Stimulated activated CD8-positive, alpha-beta memory T cell treated with anti-CD3 and anti-CD28 coated beads, Interleukin-15, amount 100 ng/mL, for 4 hours (primary cell): ENCODE results near the gene BIVM.
A peak's percentile ranks its signal among the peaks of the same experiment; 100 is the strongest.
"Not testable (repeated sequence)": the region's sequence is repeated elsewhere in the genome, so short reads cannot be mapped to it uniquely, and the experiment has no call there.

Experiments
- DNase-seq, 2 donors: peaks; one replicate each; pipeline ENCODE4 v3.0.0-alpha.2; 2020; ENCODE audit warnings: low read depth in 2 of 2

The BIVM gene, protein sequence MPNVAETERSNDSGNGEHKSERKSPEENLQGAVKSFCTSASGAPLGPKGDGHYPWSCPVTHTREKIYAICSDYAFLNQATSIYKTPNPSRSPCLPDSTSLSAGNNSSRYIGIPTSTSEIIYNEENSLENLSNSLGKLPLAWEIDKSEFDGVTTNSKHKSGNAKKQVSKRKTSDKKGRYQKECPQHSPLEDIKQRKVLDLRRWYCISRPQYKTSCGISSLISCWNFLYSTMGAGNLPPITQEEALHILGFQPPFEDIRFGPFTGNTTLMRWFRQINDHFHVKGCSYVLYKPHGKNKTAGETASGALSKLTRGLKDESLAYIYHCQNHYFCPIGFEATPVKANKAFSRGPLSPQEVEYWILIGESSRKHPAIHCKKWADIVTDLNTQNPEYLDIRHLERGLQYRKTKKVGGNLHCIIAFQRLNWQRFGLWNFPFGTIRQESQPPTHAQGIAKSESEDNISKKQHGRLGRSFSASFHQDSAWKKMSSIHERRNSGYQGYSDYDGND

DNA sequence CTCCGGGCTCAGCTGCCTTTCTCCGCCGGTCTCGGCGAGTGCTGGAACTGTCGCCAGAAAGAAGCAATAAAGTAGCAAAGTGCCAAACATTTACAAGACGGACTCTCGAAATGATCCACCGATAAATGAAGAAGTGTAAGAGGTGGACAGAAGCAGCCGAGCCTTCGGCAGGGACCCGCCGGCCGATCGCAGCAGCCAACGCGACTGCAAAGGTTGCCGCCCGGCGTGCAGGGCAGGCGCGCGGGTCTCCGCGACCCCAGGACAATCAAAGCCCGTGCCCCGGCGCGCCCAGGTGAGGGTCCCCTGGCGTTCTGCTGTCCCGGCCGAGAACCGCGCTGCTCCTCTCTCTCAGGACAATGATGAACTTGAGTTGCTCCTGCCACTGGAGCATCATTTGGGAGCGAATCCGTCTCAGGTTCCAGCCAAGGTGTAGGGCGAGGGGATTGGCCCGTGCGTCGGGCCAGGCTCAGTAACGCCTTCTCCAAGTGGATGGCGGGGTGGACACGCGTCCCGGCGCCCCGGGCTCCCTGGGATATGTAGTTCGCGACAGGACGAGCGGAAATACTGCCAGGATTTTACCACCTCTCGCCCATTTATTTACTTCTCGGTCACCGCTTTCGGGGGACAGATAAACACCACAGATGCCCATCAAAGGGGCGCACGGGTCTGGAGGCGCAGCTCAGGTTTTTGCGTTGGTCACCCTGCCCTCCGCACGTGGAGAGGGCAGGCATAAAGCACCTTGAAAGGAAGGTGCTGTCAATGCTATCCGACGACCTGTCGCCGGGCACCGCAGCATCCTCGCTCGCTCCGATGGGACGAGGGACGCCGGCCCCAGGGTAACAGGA, at the start of gene BIVM, which contains the start of gene POGLUT2:
TSS of gene BIVM (plus strand) at position 539 of the 845 bp plus-strand sequence. CDS start 8,149 bp downstream, outside the sequence.
TSS of gene POGLUT2 (minus strand) at position 396 of the 845 bp plus-strand sequence. CDS start at position 90, 306 bp downstream.
- DNase-seq, result peak in 1 of 2 donors; percentile 39

GRCh38 chr13:102751886-102752285, 47.0 kb upstream of the BIVM start:
- no peak for DNase-seq

- DNase-seq, result no peak
Measured at GRCh38 chr13:102757006-102757405, 41.9 kb upstream of the BIVM start.

DNA sequence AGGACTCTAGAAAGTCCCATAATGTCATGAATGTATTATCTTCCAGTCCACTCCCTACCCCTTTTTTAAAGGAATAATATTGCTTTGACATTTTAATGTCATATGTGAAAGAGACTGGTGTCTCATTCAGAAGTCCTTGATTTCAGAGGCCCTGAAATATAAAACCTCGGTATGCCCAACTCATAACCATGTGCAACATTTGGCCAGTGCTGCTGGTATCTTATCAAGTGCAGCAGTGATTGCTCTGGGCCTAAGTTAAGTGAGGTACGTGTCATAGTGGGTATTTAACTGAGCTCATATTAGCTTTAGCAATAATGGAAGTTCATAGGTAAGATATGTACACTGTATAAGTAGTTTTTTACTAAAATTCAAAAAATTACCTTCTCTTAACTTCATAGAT, 40.1 kb upstream of the BIVM start:
- DNase-seq, result no peak

DNA sequence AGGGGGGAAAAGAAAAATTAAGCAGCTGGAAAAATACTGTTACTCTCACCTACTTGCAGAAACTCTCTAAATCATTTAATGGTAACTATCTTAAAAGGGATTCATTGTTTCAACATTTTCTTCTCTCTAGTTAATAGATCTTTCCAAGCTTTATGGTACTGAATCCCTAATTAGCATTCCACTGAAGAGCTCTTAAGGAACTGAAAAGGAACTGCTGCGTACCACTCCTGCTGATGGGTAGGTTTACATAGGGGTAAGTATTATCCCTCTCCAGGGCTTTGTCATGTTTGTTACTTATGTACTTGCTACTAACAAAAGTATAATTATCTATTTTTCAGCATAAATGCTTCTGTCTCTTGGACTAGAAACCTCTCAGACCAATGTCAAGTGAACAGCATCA, 37.8 kb upstream of the BIVM start:
- DNase-seq, result no peak

- DNase-seq, result no peak
Measured at GRCh38 chr13:102763741-102764140, 35.2 kb upstream of the BIVM start.

- DNase-seq, result no peak
Measured at GRCh38 chr13:102768909-102769308, 30.0 kb upstream of the BIVM start.

GRCh38 chr13:102769679-102770078, 29.2 kb upstream of the BIVM start:
- no peak for DNase-seq

- no peak for DNase-seq
Measured at GRCh38 chr13:102770435-102770834, 28.5 kb upstream of the BIVM start.

DNA sequence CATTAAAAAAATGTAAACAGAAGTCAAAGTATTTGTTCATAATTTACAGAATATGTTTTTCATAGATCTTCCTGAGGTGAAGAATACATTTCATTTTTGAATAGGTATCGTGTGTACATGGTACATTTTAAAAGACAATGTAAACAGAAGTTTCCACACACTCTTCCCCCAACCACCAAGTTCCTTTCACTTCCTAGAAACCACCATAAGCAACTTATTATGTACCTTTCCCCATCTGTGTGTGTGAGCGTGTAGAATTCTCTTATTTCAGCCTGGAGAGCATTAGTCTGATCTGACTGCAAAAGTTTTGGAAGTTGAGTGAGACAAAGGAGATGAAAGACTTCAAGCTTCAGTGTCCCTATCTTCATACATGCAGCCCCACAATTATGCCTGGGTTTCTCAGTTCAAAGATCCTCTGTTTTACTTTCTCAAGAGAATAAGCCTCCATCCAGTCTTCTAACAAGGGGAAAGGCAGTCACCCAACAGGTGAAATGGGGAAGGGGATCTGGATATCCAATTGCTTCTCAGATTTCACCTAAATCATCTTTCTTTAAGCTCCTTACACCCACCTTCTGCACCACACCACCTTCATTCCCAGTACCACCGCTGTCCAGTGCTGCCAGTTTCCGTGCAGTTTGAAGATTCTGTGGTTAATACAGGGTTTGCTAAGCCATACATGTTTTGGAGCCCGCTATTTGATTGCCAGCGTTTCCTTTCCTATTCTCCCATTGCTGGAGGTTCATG, 27.4 kb upstream of the BIVM start:
- DNase-seq, result no peak

GRCh38 chr13:102772042-102772425, 26.9 kb upstream of the BIVM start:
- DNase-seq, result no peak

DNA sequence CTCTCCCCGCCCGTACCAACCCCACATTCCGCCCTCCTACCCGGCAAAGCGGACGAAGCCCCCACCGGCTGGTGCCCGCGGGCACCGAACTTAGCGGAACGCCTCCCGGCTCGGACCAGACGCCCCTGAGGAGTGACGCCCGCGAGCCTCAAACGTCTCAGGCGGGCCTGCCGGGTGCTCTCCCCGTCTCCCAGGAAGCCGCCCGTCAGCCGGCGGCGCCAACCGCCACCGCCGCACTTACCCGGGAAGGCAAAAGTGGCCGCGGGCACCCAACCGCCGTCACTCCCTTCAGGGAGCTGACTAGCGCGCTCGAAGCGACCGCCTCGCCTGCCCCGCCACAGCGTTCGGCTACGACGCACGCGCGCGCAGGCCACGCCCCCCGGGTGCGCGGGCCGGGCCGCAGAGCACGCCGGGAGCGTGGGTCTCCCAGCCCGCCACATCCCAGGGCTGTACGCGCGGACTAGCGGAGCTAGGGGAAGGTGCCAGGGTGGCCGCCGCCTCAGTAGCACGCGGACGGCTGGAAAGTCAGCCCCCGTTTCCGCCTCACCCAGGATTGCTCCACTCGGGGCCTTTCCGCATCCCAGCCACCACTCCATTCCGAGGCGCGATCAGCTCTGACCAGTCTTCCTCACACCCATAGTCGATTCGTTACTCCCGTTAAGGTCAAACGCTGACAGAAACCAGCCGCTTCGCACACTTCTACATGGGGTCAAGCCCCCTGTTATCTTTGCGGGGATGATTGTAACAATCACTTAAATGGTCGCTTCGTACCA, 25.3 kb upstream of the BIVM start, which contains the start of gene TEX30:
TSS of gene TEX30 (minus strand) at position 346 of the 773 bp plus-strand sequence. CDS start 3,760 bp downstream, outside the sequence.
- DNase-seq, result peak; percentile 66 to 82

DNA sequence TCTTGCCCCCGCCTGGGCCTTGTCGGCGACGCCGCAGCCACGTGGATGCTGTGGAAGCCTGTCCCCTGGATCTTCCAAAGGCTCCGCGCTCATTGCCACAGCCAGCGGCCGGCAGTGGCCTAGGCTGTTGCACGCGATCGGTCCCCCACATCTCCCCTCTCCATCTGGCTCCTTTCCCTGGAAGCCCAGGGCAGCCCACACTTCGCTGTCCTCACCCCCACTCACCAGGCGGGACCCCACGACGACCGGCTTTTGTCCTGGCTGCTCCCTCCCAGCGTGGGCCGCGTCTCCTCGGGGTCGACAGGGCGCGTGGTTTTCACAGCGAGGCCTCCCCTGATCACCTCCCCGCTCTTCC, 24.7 kb upstream of the BIVM start:
- no peak for DNase-seq

GRCh38 chr13:102774591-102775520, 24.1 kb upstream of the BIVM start:
- DNase-seq, result no peak

DNA sequence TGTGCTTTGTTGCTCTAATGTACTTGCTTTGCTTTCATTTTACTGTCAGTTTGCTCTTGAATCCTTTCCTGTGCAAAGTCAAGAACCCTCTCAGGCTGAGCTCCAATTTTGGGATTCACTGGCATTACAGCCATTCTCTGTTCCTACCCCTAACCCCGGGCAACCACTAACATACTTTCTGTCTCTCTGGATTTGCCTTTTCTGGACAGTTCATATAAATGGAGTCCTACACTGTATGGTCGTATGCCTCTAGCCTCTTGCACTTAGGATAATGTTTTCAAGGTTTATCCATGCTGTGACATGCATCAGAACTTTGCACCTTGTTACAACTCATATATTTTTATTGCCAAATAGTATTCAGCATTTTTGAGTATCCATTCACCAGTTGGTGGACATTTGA, 22.6 kb upstream of the BIVM start:
- no peak for DNase-seq

DNA sequence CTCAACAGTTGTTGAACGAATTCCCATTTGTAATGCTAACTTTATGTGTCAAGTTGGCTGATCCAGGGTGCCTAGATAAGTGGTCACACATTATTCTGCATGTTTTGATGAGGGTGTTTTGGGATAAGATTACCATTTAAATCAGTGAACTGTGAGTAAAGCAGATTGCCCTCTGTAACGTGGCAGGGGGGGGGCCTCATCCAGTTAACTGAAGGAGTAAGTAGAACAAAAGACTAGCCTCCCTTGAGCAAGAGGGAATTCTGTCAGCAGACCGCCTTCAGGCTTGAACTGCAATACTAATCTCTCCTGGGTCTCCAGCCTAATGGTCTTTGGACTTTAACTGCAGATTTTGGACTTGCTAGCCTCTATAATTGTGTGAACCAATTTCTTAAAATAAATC, 21.2 kb upstream of the BIVM start:
- no peak for DNase-seq

GRCh38 chr13:102779436-102780159, 19.3 kb upstream of the BIVM start:
- DNase-seq, result no peak

DNA sequence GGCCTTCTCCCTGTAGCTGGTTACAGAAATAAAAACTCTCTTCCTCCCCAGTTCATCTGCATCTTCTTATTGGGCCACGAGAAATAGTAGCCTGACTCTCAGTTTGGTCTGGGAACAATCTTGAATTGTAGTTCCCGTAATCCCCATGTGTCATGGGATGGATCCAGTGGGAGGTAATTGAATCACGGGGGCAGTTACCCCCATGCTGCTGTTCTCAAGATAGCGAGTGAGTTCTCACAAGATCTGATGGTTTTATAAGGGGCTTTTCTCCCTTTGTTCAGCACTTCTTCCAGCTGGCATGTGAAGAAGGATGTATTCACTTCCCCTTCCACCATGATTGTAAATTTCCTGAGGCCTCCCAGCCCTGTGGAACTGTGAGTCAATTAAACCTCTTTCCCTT, 18.3 kb upstream of the BIVM start:
- DNase-seq, result not testable (repeated sequence)

- no peak for DNase-seq
Measured at GRCh38 chr13:102781591-102781990, 17.3 kb upstream of the BIVM start.
